ENCODE data around the gene EVI5L. TPM values are rescaled to one million over a fixed set of nuclear protein-coding genes. Genes with fewer than 3 reads are reported as not detected.

The EVI5L gene
- total RNA-seq, 1 donor from 2014 or later, result 15.5 TPM

- H3K4me3 ChIP-seq, result no peak overlapping the region
- TF ChIP-seq, protein P1, sequence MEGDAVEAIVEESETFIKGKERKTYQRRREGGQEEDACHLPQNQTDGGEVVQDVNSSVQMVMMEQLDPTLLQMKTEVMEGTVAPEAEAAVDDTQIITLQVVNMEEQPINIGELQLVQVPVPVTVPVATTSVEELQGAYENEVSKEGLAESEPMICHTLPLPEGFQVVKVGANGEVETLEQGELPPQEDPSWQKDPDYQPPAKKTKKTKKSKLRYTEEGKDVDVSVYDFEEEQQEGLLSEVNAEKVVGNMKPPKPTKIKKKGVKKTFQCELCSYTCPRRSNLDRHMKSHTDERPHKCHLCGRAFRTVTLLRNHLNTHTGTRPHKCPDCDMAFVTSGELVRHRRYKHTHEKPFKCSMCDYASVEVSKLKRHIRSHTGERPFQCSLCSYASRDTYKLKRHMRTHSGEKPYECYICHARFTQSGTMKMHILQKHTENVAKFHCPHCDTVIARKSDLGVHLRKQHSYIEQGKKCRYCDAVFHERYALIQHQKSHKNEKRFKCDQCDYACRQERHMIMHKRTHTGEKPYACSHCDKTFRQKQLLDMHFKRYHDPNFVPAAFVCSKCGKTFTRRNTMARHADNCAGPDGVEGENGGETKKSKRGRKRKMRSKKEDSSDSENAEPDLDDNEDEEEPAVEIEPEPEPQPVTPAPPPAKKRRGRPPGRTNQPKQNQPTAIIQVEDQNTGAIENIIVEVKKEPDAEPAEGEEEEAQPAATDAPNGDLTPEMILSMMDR (IDR thresholded peaks at IDR 0.05), result no peak
- DNase-seq (no peak), ATAC-seq (no peak)
- H3K4me1 ChIP-seq, result peaks cover 8% of the 10 kb centered on the region
- intact Hi-C loops (cut with DNase I), result no loop called here
- H3K9me3 ChIP-seq, result no peaks in the 10 kb centered on the region
- H3K27ac ChIP-seq, result no peak overlapping the region
- H3K27me3 ChIP-seq, result no peaks in the 10 kb centered on the region
- no peaks in the 10 kb centered on the region for H3K36me3 ChIP-seq
Observed at GRCh38 chr19:7898967-7899366, 68.9 kb downstream of the EVI5L start.

DNA sequence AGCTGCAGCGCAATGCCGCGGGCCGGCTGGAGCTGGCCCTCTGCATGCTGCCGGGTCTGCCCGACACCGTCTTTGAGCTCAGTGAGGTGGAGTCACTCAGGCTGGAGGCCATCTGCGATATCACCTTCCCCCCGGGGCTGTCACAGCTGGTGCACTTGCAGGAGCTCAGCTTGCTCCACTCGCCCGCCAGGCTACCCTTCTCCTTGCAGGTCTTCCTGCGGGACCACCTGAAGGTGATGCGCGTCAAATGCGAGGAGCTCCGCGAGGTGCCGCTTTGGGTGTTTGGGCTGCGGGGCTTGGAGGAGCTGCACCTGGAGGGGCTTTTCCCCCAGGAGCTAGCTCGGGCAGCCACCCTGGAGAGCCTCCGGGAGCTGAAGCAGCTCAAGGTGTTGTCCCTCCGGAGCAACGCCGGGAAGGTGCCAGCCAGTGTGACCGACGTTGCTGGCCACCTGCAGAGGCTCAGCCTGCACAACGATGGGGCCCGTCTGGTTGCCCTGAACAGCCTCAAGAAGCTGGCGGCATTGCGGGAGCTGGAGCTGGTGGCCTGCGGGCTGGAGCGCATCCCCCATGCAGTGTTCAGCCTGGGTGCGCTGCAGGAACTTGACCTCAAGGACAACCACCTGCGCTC, 69.8 kb downstream of the EVI5L start:
- no peak overlapping the region for H3K4me3 ChIP-seq
- no peak for ATAC-seq
- intact Hi-C loops (cut with DNase I), result no loop called here
- H3K27me3 ChIP-seq, result no peaks in the 10 kb centered on the region
- H3K9me3 ChIP-seq, result no peaks in the 10 kb centered on the region
- no peaks in the 10 kb centered on the region for H3K36me3 ChIP-seq
- DNase-seq, result no peak
- peaks cover 13% of the 10 kb centered on the region for H3K4me1 ChIP-seq
- H3K27ac ChIP-seq, result no peak overlapping the region
- TF ChIP-seq, protein P1 (IDR thresholded peaks at IDR 0.05), result no peak

DNA sequence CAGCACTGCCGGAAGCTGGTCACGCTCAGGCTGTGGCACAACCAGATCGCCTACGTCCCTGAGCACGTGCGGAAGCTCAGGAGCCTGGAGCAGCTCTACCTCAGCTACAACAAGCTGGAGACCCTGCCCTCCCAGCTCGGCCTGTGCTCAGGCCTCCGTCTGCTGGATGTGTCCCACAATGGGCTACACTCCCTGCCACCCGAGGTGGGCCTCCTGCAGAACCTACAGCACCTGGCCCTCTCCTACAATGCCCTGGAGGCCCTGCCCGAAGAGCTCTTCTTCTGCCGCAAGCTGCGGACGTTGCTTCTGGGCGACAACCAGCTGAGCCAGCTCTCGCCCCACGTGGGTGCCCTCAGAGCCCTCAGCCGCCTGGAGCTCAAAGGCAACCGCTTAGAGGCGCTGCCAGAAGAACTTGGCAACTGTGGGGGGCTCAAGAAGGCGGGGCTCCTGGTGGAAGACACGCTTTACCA, 70.4 kb downstream of the EVI5L start:
- H3K9me3 ChIP-seq, result no peaks in the 10 kb centered on the region
- TF ChIP-seq, protein P1 (IDR thresholded peaks at IDR 0.05), result no peak
- H3K27me3 ChIP-seq, result no peaks in the 10 kb centered on the region
- H3K36me3 ChIP-seq, result no peaks in the 10 kb centered on the region
- no peak overlapping the region for H3K27ac ChIP-seq
- no peak overlapping the region for H3K4me3 ChIP-seq
- peaks cover 18% of the 10 kb centered on the region for H3K4me1 ChIP-seq
- DNase-seq (no peak), ATAC-seq (no peak)
- intact Hi-C loops (cut with DNase I), result no loop called here

DNA sequence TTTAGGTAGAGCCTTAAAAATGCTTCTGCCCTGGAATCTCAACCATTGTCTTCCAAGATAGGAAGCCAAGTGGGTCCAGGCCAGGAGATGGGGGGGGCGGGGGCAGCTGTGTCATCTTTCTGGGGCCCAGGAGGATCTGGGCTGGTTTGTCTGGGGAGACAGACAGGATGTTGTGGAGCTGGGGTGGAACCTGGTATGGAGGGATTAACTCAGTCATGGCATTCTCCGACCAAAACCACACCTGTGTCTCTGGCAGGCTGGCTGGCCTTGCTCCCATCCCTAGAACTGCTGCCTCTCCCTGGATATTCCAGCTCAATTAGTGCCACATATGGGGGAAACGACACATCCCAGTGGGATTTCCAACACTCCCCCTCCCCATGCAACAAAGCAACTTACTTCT, 70.9 kb downstream of the EVI5L start:
- H3K4me1 ChIP-seq, result peaks cover 22% of the 10 kb centered on the region
- no peaks in the 10 kb centered on the region for H3K36me3 ChIP-seq

GRCh38 chr19:7901337-7901736, 71.3 kb downstream of the EVI5L start:
- no peak overlapping the region for H3K27ac ChIP-seq
- DNase-seq (no peak), ATAC-seq (no peak)
- TF ChIP-seq, protein P1 (IDR thresholded peaks at IDR 0.05), result no peak
- H3K9me3 ChIP-seq, result no peaks in the 10 kb centered on the region
- intact Hi-C loops (cut with DNase I), result no loop called here
- H3K4me1 ChIP-seq, result peaks cover 22% of the 10 kb centered on the region
- H3K36me3 ChIP-seq, result no peaks in the 10 kb centered on the region
- no peaks in the 10 kb centered on the region for H3K27me3 ChIP-seq
- no peak overlapping the region for H3K4me3 ChIP-seq

More for the DNA sequence above, 70.9 kb downstream of the EVI5L start:
- Histone ChIP-seq H3K4me3 (no peak overlapping the region), H3K27ac (no peak overlapping the region), H3K9me3 (no peaks in the 10 kb centered on the region), H3K27me3 (no peaks in the 10 kb centered on the region)
- DNase-seq (no peak), ATAC-seq (no peak)
- TF ChIP-seq, protein P1 (IDR thresholded peaks at IDR 0.05), result no peak
- intact Hi-C loops (cut with DNase I), result no loop called here
